Testis (tissue), 3 donors: Measurements from ENCODE around the gene SUSD2. TPM values are rescaled to one million over a fixed set of nuclear protein-coding genes. Genes with fewer than 3 reads are reported as not detected.

Experiments
- DNase-seq: peaks from one replicate; pipeline ENCODE4 v3.0.0-alpha.2; 2019
- H3K27ac ChIP-seq, 2 donors: fragments of 200-600 bp; sonication (generic); one replicate each; pipeline ENCODE4 v1.5.1; 2019
- H3K27me3 ChIP-seq: fragments of 200-600 bp; sonication (generic); one replicate; pipeline ENCODE4 v1.5.1; 2019
- H3K36me3 ChIP-seq: fragments of 200-600 bp; sonication (generic); one replicate; pipeline ENCODE4 v1.5.1; 2017; ENCODE audit warnings: low read depth; ENCODE audit errors: missing control alignments
- H3K4me1 ChIP-seq: fragments of 200-600 bp; sonication (generic); one replicate; pipeline ENCODE4 v1.5.1; 2019
- H3K4me3 ChIP-seq, 2 donors: fragments of 200-600 bp; sonication (generic); one replicate each; pipeline ENCODE4 v1.5.1; 2017 to 2019
- H3K9me3 ChIP-seq: fragments of 200-600 bp; sonication (generic); one replicate; pipeline ENCODE4 v1.5.1; 2017
- POLR2A ChIP-seq: fragments of 450-650 bp; IDR thresholded peaks from one replicate; pipeline ENCODE4 v1.6.1; 2017; ENCODE audit warnings: antibody characterized with exemption, mild to moderate bottlenecking, moderate library complexity
- WGBS, 2 donors: methylation state at CpG; one replicate each; pipeline ENCODE4 v1.1.5; 2018; 5-methylcytosine and 5-hydroxymethylcytosine counted together
- intact Hi-C: fragments of 100-400 bp; cut with DNase I; formaldehyde crosslinking; loops from one replicate; pipeline ENCODE4 v1.15.1; 2023; ENCODE audit warnings: low total_unique reads
- polyA plus RNA-seq: library from polyadenylated mRNA; stranded (reverse); fragments of 350-450 nt; fragmentation: Illumina TruSeq; extraction: RNeasy Lipid Tissue Mini Kit (QIAGEN cat#74804); gene quantifications from one replicate; pipeline ENCODE4 v1.2.3, GENCODE V29; 2014; ENCODE audit warnings: low read depth, low replicate concordance; ENCODE audit not compliant: insufficient read depth
- total RNA-seq, 2 donors: library from RNA; depleted of rRNA; stranded (reverse); fragments of >200 nt; gene quantifications; one replicate each; pipeline ENCODE4 v1.2.3, GENCODE V29; 2016
- TF ChIP-seq, protein P1 (sequence below), 3 experiments: fragments of 450-650 bp in 2 of 3; fragments of 200-600 bp in 1 of 3; sonication (generic) in 1 of 3; IDR thresholded peaks; one replicate each; pipeline ENCODE4 v1.5.1; 2016 to 2019; ENCODE audit warnings: antibody characterized with exemption in 3 of 3, mild to moderate bottlenecking in 2 of 3, moderate library complexity in 1 of 3

Gene SUSD2
- total and polyA plus RNA-seq, 3 donors from 2014 or later = 5.3 to 11.9 (median 5.7) TPM

DNA sequence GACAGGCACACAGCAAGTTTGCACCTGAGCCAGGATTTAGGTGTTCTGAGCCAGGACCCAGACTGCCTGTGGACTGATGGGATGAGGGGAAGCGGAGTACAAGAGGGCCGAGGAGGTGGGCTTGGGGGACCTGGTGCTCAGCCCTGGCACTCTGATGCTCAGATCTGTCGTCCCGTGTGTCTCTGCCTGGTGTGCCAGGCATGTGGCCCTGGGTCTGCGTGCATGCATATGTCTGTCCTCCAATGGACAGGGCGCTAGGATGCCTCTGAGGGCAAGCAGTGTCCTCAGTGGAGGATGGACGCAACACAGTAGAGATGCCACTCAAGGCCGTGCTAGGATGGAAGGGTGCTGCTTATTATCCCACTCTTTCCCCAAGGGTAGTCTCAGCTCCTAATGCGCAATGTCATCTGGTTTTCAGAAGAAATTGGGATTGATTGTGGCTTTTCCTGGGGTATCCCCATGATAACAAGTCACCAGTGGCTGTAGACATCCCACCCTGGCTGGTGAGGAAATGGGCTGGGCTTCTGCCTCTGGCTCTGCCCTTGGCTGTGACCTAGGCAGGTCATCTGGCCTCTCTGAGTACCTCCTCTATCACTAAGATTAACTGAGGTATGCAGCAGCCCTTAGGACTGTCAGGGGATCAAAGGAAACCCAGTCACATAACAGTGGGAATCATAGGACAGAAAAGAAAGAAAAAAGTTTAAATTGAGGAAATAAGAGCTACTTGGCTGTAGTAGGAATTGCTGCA is 35.7 kb upstream of the SUSD2 start:
- H3K27ac ChIP-seq = peak overlapping the region; percentile 75 to 77
- no peaks in the 10 kb centered on the region for H3K27me3 ChIP-seq
- no peak for TF ChIP-seq POLR2A
- TF ChIP-seq, protein P1, sequence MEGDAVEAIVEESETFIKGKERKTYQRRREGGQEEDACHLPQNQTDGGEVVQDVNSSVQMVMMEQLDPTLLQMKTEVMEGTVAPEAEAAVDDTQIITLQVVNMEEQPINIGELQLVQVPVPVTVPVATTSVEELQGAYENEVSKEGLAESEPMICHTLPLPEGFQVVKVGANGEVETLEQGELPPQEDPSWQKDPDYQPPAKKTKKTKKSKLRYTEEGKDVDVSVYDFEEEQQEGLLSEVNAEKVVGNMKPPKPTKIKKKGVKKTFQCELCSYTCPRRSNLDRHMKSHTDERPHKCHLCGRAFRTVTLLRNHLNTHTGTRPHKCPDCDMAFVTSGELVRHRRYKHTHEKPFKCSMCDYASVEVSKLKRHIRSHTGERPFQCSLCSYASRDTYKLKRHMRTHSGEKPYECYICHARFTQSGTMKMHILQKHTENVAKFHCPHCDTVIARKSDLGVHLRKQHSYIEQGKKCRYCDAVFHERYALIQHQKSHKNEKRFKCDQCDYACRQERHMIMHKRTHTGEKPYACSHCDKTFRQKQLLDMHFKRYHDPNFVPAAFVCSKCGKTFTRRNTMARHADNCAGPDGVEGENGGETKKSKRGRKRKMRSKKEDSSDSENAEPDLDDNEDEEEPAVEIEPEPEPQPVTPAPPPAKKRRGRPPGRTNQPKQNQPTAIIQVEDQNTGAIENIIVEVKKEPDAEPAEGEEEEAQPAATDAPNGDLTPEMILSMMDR (IDR thresholded peaks at IDR 0.05) = no peak
- H3K36me3 ChIP-seq = no peaks in the 10 kb centered on the region
- H3K4me1 ChIP-seq = peaks cover 33% of the 10 kb centered on the region
- H3K9me3 ChIP-seq = no peaks in the 10 kb centered on the region
- H3K4me3 ChIP-seq = no peak overlapping the region
- 89% methylated on average over 9 of the region's 9 CpGs for WGBS, 2 donors
- intact Hi-C loops = no loop called here
- DNase-seq = no peak

DNA sequence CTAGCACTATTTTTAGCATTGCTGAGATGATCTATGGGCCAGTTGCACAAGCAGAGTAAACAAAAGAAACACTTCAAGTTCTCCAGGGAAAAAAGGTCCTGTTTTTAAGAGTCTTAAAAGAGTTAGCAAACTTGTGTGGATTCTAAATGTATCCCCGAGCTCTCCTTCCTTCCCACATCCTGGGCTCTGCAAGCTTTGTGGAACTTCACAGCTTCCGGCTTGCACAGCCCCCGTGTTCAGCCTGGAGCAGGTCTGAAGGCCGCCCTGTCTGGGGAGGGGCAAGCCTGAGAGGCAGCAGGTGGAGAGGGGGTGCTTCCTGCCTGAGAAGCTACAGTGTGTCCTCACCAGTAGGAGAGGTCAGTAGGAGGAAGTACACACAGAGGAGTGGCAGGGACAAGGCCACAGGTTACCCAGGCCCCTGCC is 35.1 kb upstream of the SUSD2 start:
- TF ChIP-seq POLR2A = no peak
- TF ChIP-seq, protein P1 (IDR thresholded peaks at IDR 0.05) = no peak
- H3K27me3 ChIP-seq = no peaks in the 10 kb centered on the region
- peaks cover 33% of the 10 kb centered on the region for H3K4me1 ChIP-seq
- H3K4me3 ChIP-seq = no peak overlapping the region
- DNase-seq = peak; percentile 48
- intact Hi-C loops = no loop called here
- no peaks in the 10 kb centered on the region for H3K36me3 ChIP-seq
- H3K27ac ChIP-seq = peak overlapping the region; percentile 75 to 77
- H3K9me3 ChIP-seq = no peaks in the 10 kb centered on the region
- 11 to 13% methylated on average over 4 of the region's 4 CpGs for WGBS, 2 donors

DNA sequence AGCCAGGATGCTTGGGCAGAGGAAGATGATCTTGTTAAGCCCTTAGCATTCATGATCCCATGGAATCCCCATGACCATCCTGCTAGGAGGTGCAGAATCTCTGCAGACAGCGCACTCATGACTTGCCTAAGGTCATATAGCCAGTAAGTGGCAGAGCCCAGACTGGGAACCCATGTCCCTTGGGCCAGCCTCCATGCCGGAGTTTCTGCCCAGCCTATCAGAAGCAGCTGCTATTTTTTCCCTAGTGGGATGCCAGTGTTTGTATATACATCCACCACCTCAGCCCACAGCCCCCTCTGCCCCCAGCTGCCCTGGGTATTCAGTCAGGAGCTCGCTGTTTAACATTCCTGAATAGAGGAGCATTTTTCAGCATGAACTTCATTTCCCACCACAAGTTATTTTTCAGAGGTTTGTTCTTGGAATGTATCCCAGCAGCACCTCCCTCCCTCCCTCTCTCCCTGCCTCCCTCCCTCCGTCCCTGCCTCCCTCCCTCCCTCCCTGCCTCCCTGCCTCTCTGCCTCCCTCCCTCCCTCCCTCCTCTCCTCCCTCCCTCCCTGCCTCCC is 34.4 kb upstream of the SUSD2 start:
- TF ChIP-seq POLR2A = no peak
- TF ChIP-seq, protein P1 (IDR thresholded peaks at IDR 0.05) = no peak
- DNase-seq = peak; percentile 56
- H3K4me3 ChIP-seq = no peak overlapping the region
- no peaks in the 10 kb centered on the region for H3K36me3 ChIP-seq
- H3K4me1 ChIP-seq = peaks cover 33% of the 10 kb centered on the region
- intact Hi-C loops = no loop called here
- no peaks in the 10 kb centered on the region for H3K27me3 ChIP-seq
- 37 to 50% methylated on average over 4 of the region's 4 CpGs for WGBS, 2 donors
- peak overlapping the region in 1 of 2 donors; percentile 75 for H3K27ac ChIP-seq
- no peaks in the 10 kb centered on the region for H3K9me3 ChIP-seq

DNA sequence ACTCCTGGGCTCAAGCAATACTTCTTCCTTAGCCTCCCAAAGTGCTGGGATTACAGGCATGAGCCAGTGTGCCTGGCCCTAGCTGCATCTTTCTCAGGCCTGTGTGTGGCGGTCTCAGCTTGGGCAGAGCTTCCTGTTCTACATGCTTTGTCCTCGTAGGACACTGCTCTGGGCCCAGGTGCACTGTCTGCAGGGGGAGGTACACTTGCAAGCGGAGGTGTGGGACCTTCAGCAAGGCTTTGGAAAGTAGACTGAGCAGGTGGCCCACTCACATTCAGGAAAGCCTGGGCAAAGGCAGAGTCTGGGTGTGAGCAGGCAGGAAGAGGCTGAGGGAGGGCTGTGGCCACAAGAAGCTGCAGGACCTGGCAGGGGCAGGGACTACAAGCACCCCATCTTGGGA is 33.6 kb upstream of the SUSD2 start:
- intact Hi-C loops = no loop called here
- Histone ChIP-seq H3K9me3 (no peaks in the 10 kb centered on the region), H3K4me1 (peaks cover 33% of the 10 kb centered on the region), H3K4me3 (no peak overlapping the region), H3K27me3 (no peaks in the 10 kb centered on the region), H3K27ac (peak overlapping the region; percentile 27 to 75), H3K36me3 (no peaks in the 10 kb centered on the region)
- TF ChIP-seq, protein P1 (IDR thresholded peaks at IDR 0.05) = no peak
- TF ChIP-seq POLR2A = no peak
- WGBS, 2 donors = 80 to 83% methylated on average over 3 of the region's 3 CpGs
- no peak for DNase-seq
